Suprapubic skin (tissue), 4 donors: ENCODE measurements around the gene ADAMTS12.

Source experiments
- POLR2A ChIP-seq, 2 donors: fragments of 450-650 bp; IDR thresholded peaks; one replicate each; pipeline ENCODE4 v1.6.1; 2017; ENCODE audit warnings: antibody characterized with exemption in 2 of 2, mild to moderate bottlenecking in 2 of 2, moderate library complexity in 2 of 2
- POLR2AphosphoS5 ChIP-seq, 3 donors: sonication (generic); formaldehyde crosslinking; IDR thresholded peaks; one replicate each; pipeline ENCODE4 v1.6.1; 2017; ENCODE audit warnings: antibody characterized with exemption in 3 of 3
- TF ChIP-seq, protein P1 (sequence below), 2 donors: fragments of 200-600 bp in 1 of 2; fragments of 450-650 bp in 1 of 2; sonication (generic) in 1 of 2; IDR thresholded peaks; one replicate each; pipeline ENCODE4 v1.5.1; 2016 to 2019; ENCODE audit warnings: antibody characterized with exemption in 2 of 2, mild to moderate bottlenecking in 1 of 2, moderate library complexity in 1 of 2

DNA sequence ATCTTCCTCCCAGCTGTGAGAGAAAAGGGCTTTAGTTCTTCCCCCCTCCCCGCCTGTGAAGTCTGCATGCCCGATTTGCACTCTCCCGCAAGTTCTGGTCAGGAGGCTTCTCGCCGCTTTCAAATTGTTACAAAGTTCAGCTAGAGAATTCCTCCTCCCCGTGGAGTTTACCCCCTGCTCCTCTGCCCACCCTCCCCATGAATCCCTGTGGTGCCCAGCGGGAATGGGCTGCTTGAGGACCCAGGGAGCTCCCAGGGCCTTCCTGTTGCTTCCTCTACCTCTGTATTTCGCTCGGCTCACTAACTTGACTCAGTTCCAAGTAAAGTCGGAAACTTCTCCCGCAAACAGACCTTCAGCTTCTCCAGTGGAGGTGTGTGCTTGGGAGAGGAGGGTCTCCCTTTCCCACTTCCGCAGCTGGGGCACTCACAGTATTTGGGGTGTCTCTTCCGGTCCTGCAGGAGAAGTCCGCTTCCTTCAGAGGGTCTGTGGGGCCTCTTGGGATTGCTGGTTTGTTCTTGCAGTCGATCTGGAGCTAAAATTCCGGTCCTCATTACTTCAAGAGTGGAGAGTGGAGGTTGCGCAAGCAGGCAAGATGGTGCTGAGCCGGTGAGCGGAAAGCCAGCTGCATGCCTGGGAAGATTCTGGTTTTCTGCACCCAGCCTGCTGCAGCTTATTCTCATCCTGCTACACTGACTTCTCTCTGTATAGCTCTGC lies 97.8 kb downstream of the ADAMTS12 start:
- TF ChIP-seq, protein P1, sequence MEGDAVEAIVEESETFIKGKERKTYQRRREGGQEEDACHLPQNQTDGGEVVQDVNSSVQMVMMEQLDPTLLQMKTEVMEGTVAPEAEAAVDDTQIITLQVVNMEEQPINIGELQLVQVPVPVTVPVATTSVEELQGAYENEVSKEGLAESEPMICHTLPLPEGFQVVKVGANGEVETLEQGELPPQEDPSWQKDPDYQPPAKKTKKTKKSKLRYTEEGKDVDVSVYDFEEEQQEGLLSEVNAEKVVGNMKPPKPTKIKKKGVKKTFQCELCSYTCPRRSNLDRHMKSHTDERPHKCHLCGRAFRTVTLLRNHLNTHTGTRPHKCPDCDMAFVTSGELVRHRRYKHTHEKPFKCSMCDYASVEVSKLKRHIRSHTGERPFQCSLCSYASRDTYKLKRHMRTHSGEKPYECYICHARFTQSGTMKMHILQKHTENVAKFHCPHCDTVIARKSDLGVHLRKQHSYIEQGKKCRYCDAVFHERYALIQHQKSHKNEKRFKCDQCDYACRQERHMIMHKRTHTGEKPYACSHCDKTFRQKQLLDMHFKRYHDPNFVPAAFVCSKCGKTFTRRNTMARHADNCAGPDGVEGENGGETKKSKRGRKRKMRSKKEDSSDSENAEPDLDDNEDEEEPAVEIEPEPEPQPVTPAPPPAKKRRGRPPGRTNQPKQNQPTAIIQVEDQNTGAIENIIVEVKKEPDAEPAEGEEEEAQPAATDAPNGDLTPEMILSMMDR (IDR thresholded peaks at IDR 0.05): no peak
- TF ChIP-seq POLR2A (IDR thresholded peaks at IDR 0.05): no peak
- TF ChIP-seq POLR2AphosphoS5 (IDR thresholded peaks at IDR 0.05): no peak
